Epithelial cell of esophagus (primary cell): ENCODE data around the gene NR3C2.

Experiments used
- DNase-seq: peaks from one replicate; pipeline ENCODE4 v3.0.0; 2010; ENCODE audit warnings: low read depth
- H3K4me3 ChIP-seq: 2 replicates; pipeline ENCODE4 v1.5.1; 2011; ENCODE audit warnings: mild to moderate bottlenecking, low read length, control low read depth
- CTCF ChIP-seq: IDR thresholded peaks from 2 replicates; pipeline ENCODE4 v1.5.1; 2011; ENCODE audit warnings: low read depth, mild to moderate bottlenecking, low read length, control low read depth, inconsistent platforms; ENCODE audit not compliant: insufficient read depth; ENCODE audit errors: missing control alignments

The NR3C2 gene

GRCh38 chr4:148225639-148226038 is 216.6 kb downstream of the NR3C2 start:
- no peak for TF ChIP-seq CTCF
- no peak overlapping the region for H3K4me3 ChIP-seq
- peak; percentile 9 for DNase-seq

GRCh38 chr4:148224476-148224875 is 217.7 kb downstream of the NR3C2 start:
- no peak for DNase-seq
- H3K4me3 ChIP-seq, result no peak overlapping the region
- TF ChIP-seq CTCF, result no peak

GRCh38 chr4:148222991-148223660 is 219.1 kb downstream of the NR3C2 start:
- H3K4me3 ChIP-seq, result no peak overlapping the region
- DNase-seq, result no peak
- no peak for TF ChIP-seq CTCF

DNA sequence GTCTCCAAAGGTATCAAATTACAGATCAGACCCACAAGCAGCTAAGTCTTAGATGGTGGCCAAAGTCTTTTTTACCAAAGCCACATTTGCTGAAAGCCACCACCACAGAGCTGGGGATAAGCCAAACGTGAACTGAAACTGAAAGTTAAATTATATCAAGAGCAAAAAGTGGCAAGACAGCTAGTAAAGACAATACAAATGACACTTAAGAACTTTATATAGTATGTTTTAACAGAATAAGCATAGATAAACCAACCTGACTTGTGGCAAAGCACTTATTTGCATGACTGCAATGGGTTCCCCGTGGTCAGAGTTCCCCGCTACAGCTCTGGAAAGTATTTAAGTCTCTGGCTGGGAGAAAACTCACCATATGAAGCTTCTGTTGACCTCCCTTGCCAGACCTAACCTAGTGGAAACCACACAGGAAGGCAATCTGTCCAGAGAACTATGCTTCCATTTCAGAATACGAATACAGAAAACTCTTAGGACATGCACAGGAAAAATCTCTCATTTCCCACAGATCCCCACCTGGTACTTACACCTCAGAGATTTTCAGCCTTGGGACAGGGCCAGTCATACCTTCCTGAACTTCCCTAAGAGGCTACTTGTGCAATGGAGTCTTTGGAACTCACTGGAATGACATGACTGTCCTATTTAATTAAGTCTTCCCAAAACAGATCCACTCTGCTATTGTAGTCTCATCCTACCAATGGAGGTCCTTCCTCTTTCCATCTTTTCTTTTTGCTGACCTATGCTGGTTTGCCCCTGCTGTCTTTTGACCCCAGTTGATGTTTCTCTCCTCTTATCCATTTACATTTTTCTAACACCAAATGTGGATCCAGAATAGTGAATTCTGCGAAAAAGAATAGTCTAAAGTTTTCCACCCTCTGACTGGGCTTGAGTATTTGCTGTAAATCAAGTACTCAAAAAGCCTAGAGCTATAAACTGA is 225.1 kb downstream of the NR3C2 start:
- no peak for TF ChIP-seq CTCF
- no peak overlapping the region for H3K4me3 ChIP-seq
- DNase-seq, result no peak

DNA sequence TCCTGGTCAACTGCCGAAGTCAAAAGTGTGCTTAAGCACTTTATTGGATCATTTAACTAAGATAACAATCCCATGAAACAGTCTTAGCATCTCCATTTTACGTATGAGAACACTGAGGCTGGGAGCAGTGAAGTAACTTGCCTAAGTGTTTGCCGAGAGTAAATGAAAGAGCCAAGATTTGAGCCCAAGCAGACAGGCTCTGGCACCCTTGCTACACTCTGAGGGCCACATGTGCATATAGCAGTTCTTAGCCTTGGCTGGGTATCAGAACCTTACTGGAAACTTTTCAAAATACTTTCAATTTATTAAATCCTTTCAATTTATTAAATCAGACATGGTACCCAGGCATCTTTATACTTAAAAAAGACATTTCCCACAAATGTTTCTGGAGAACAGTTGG is 225.9 kb downstream of the NR3C2 start:
- no peak for DNase-seq
- no peak for TF ChIP-seq CTCF
- H3K4me3 ChIP-seq, result no peak overlapping the region

DNA sequence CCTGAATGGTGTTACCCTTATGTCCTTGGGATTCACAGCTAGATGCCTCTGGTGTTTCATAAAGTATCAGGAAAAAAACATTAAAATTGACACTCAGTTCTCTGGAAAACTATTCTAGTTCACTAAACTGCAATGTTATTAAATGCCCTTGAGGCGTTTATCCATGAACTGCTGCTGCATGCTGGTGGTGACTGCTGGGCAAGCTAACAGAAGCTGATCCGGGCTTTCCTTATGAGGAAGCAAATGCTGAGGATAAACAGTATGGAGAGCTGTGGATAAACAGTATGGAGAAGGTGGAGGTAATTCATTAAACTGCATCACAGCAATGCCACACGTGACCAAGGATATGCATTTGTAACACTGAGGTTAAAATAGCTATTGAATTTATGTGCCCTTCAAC is 227.0 kb downstream of the NR3C2 start:
- TF ChIP-seq CTCF, result no peak

More for the DNA sequence above, 227.0 kb downstream of the NR3C2 start:
- H3K4me3 ChIP-seq, result no peak overlapping the region
- DNase-seq, result no peak
